Left ventricle myocardium inferior (tissue), 1 donor: ENCODE data around the gene UNC5B. TPM values are rescaled to one million over a fixed set of nuclear protein-coding genes. Genes with fewer than 3 reads are reported as not detected.
"Not testable (repeated sequence)": the region's sequence is repeated elsewhere in the genome, so short reads cannot be mapped to it uniquely, and the experiment has no call there.

Experiments
- DNase-seq: peaks from one replicate; pipeline ENCODE4 v3.0.0-alpha.2; 2020
- H3K27ac ChIP-seq: fragments of 200-600 bp; replicated peaks from 2 replicates; pipeline ENCODE4 v1.8.0; 2021
- H3K27me3 ChIP-seq: fragments of 200-600 bp; 2 replicates; pipeline ENCODE4 v1.8.0; 2021; ENCODE audit warnings: low read depth
- H3K36me3 ChIP-seq: fragments of 200-600 bp; 2 replicates; pipeline ENCODE4 v1.8.0; 2021
- H3K4me1 ChIP-seq: fragments of 200-600 bp; 2 replicates; pipeline ENCODE4 v1.8.0; 2021
- H3K4me3 ChIP-seq: fragments of 200-600 bp; 2 replicates; pipeline ENCODE4 v1.8.0; 2021; ENCODE audit warnings: mild to moderate bottlenecking, moderate library complexity
- H3K9me3 ChIP-seq: fragments of 200-600 bp; replicated peaks from 2 replicates; pipeline ENCODE4 v1.8.0; 2021
- CTCF ChIP-seq: fragments of 200-600 bp; IDR thresholded peaks from 2 replicates; pipeline ENCODE4 v1.8.0; 2021; ENCODE audit warnings: antibody characterized with exemption, mild to moderate bottlenecking, borderline replicate concordance
- intact Hi-C: fragments of 100-400 bp; cut with micrococcal nuclease; formaldehyde crosslinking; loops from one replicate; pipeline ENCODE4 v1.11.0; 2022
- total RNA-seq: library from RNA; stranded (reverse); fragmentation: NEBNext Ultra II Directional; extraction: Animal tissue kit (Norgen Biotek cat#: 25700); gene quantifications from one replicate; pipeline ENCODE4 v1.2.1, GENCODE V29; 2021
- donor health status: DM: no; HTN: yes; CAD: no; lungs with severe emphysema.

UNC5B gene
- total RNA-seq, 1 donor from 2014 or later = 15.6 TPM

GRCh38 chr10:71216363-71216695 lies 4.0 kb downstream of the UNC5B start:
- Histone ChIP-seq H3K4me3 (peak overlapping the region; percentile 70), H3K36me3 (no peaks in the 10 kb centered on the region), H3K9me3 (no peaks in the 10 kb centered on the region), H3K27me3 (no peaks in the 10 kb centered on the region), H3K27ac (peak overlapping the region; percentile 77), H3K4me1 (peaks cover 94% of the 10 kb centered on the region)
- TF ChIP-seq CTCF = no peak
- intact Hi-C loops = no loop called here
- DNase-seq = no peak

- no peaks in the 10 kb centered on the region for H3K36me3 ChIP-seq
- H3K27me3 ChIP-seq = no peaks in the 10 kb centered on the region
- DNase-seq = no peak
- H3K4me3 ChIP-seq = peak overlapping the region; percentile 70
- peak overlapping the region; percentile 77 for H3K27ac ChIP-seq
- intact Hi-C loops = no loop called here
- peaks cover 94% of the 10 kb centered on the region for H3K4me1 ChIP-seq
- TF ChIP-seq CTCF = no peak
- no peaks in the 10 kb centered on the region for H3K9me3 ChIP-seq
Observed at GRCh38 chr10:71216751-71217265, 4.4 kb downstream of the UNC5B start.

- Histone ChIP-seq H3K4me3 (peak overlapping the region; percentile 70), H3K27me3 (no peaks in the 10 kb centered on the region), H3K9me3 (no peaks in the 10 kb centered on the region), H3K4me1 (peaks cover 92% of the 10 kb centered on the region), H3K36me3 (no peaks in the 10 kb centered on the region), H3K27ac (peak overlapping the region; percentile 77)
- DNase-seq = no peak
- TF ChIP-seq CTCF = no peak
- intact Hi-C loops = no loop called here
Observed at GRCh38 chr10:71217266-71218045, 5.1 kb downstream of the UNC5B start.

GRCh38 chr10:71218046-71218650 lies 5.8 kb downstream of the UNC5B start:
- no peaks in the 10 kb centered on the region for H3K27me3 ChIP-seq
- intact Hi-C loops = no loop called here
- peak overlapping the region; percentile 77 for H3K27ac ChIP-seq
- peak overlapping the region; percentile 70 for H3K4me3 ChIP-seq
- peak; percentile 20 for TF ChIP-seq CTCF
- no peaks in the 10 kb centered on the region for H3K36me3 ChIP-seq
- H3K4me1 ChIP-seq = peaks cover 93% of the 10 kb centered on the region
- no peak for DNase-seq
- H3K9me3 ChIP-seq = no peaks in the 10 kb centered on the region

GRCh38 chr10:71218651-71219050 lies 6.3 kb downstream of the UNC5B start:
- DNase-seq = no peak
- Histone ChIP-seq H3K27me3 (no peaks in the 10 kb centered on the region), H3K4me1 (peaks cover 95% of the 10 kb centered on the region), H3K4me3 (no peak overlapping the region), H3K36me3 (no peaks in the 10 kb centered on the region), H3K9me3 (no peaks in the 10 kb centered on the region), H3K27ac (peak overlapping the region; percentile 77)
- no peak for TF ChIP-seq CTCF
- intact Hi-C loops = no loop called here

- intact Hi-C loops, H3K27me3 ChIP-seq, H3K4me3 ChIP-seq, DNase-seq, H3K36me3 ChIP-seq, H3K9me3 ChIP-seq: not testable (repeated sequence)
- H3K4me1 ChIP-seq = peaks cover 90% of the 10 kb centered on the region
- H3K27ac ChIP-seq = peak overlapping the region; percentile 77
Observed at GRCh38 chr10:71219236-71219917, 7.0 kb downstream of the UNC5B start.
